ENCODE measurements around the gene MAML2.

GRCh38 chr11:96073536-96073935, 269.5 kb downstream of the MAML2 start:
- no peak for TF ChIP-seq EZH2 (IDR thresholded peaks at IDR 0.05)
- no peak for TF ChIP-seq CTCF (IDR thresholded peaks at IDR 0.05)

Measured in neural progenitor cell (in vitro differentiated cells).